Muscle of leg (tissue), 11 donors: ENCODE results near the gene GP5. TPM values are rescaled to one million over a fixed set of nuclear protein-coding genes. Genes with fewer than 3 reads are reported as not detected.

Experiments
- DNase-seq: peaks from one replicate; pipeline ENCODE4 v3.0.0; 2013
- H3K27ac ChIP-seq: one replicate; pipeline ENCODE4 v1.5.1; 2013; ENCODE audit warnings: mild to moderate bottlenecking, low read length, control low read depth
- H3K27me3 ChIP-seq: one replicate; pipeline ENCODE4 v1.6.1; 2013; ENCODE audit warnings: low read length; ENCODE audit not compliant: control insufficient read depth, insufficient read depth
- H3K36me3 ChIP-seq: one replicate; pipeline ENCODE4 v1.6.1; 2013; ENCODE audit warnings: low read length; ENCODE audit not compliant: control insufficient read depth, insufficient read depth
- H3K4me1 ChIP-seq: one replicate; pipeline ENCODE4 v1.6.1; 2013; ENCODE audit warnings: low read length; ENCODE audit not compliant: control insufficient read depth, insufficient read depth
- H3K4me3 ChIP-seq: one replicate; pipeline ENCODE4 v1.5.1; 2013; ENCODE audit warnings: low read length, control low read depth
- H3K9me3 ChIP-seq: replicated peaks from 2 replicates; pipeline ENCODE4 v1.6.1; 2013; ENCODE audit warnings: low read depth, low read length; ENCODE audit not compliant: control insufficient read depth
- WGBS: methylation state at CpG from one replicate; pipeline ENCODE4 v1.1.5; 2013; ENCODE audit warnings: missing lambda C conversion rate; ENCODE audit not compliant: insufficient coverage; 5-methylcytosine and 5-hydroxymethylcytosine counted together
- polyA plus RNA-seq, 8 donors: library from polyadenylated mRNA; unstranded; fragments of 120-200 nt; gene quantifications; one replicate each; pipeline versions ENCODE4 v1.2.1 to v1.2.3, GENCODE V29; 2013; ENCODE audit warnings: inconsistent platforms in 1 of 8, low replicate concordance in 1 of 8; ENCODE audit not compliant: insufficient read length in 8 of 8, insufficient read depth in 1 of 8
- total RNA-seq: library from RNA; stranded (reverse); fragments of 120-200 nt; gene quantifications from one replicate; pipeline ENCODE4 v1.2.4, GENCODE V29; 2013

GP5 gene
- total and polyA plus RNA-seq, 9 donors, result 0.07 to 0.52 (median 0.25) TPM

GRCh38 chr3:194379651-194380050 lies 19.4 kb downstream of the GP5 start:
- H3K4me1 ChIP-seq, result peaks cover 6% of the 10 kb centered on the region
- H3K36me3 ChIP-seq, result no peaks in the 10 kb centered on the region
- H3K9me3 ChIP-seq, result no peaks in the 10 kb centered on the region
- H3K27ac ChIP-seq, result no peak overlapping the region
- H3K4me3 ChIP-seq, result no peak overlapping the region
- peaks cover 32% of the 10 kb centered on the region for H3K27me3 ChIP-seq
- WGBS, result 71% methylated on average over 6 of the region's 9 CpGs
- DNase-seq, result no peak

GRCh38 chr3:194379231-194379630 lies 19.8 kb downstream of the GP5 start:
- Histone ChIP-seq H3K27ac (no peak overlapping the region), H3K4me3 (no peak overlapping the region), H3K9me3 (no peaks in the 10 kb centered on the region), H3K27me3 (peaks cover 33% of the 10 kb centered on the region), H3K4me1 (peaks cover 6% of the 10 kb centered on the region), H3K36me3 (no peaks in the 10 kb centered on the region)
- no peak for DNase-seq
- WGBS, result 84% methylated on average over 4 of the region's 6 CpGs

- WGBS, result no CpG with 5 or more reads among the region's 1 CpG
- Histone ChIP-seq H3K36me3 (no peaks in the 10 kb centered on the region), H3K4me1 (peaks cover 6% of the 10 kb centered on the region), H3K27ac (no peak overlapping the region), H3K4me3 (no peak overlapping the region), H3K27me3 (peaks cover 27% of the 10 kb centered on the region), H3K9me3 (no peaks in the 10 kb centered on the region)
- DNase-seq, result no peak
These were observed 21.4 kb downstream of the GP5 start for GRCh38 chr3:194377708-194378107.

- H3K4me1 ChIP-seq, result peaks cover 6% of the 10 kb centered on the region
- no peak overlapping the region for H3K4me3 ChIP-seq
- 60% methylated on average over 6 of the region's 10 CpGs for WGBS
- H3K27me3 ChIP-seq, result peaks cover 24% of the 10 kb centered on the region
- no peaks in the 10 kb centered on the region for H3K9me3 ChIP-seq
- no peaks in the 10 kb centered on the region for H3K36me3 ChIP-seq
- H3K27ac ChIP-seq, result no peak overlapping the region
- DNase-seq, result no peak
These were observed 22.9 kb downstream of the GP5 start for GRCh38 chr3:194376241-194376560.

GRCh38 chr3:194375473-194376240 lies 23.4 kb downstream of the GP5 start:
- no peak for DNase-seq
- no peak overlapping the region for H3K4me3 ChIP-seq
- no peaks in the 10 kb centered on the region for H3K36me3 ChIP-seq
- no peaks in the 10 kb centered on the region for H3K9me3 ChIP-seq
- no peak overlapping the region for H3K27ac ChIP-seq
- WGBS, result 35% methylated on average over 4 of the region's 15 CpGs
- H3K27me3 ChIP-seq, result peaks cover 26% of the 10 kb centered on the region
- peaks cover 6% of the 10 kb centered on the region for H3K4me1 ChIP-seq

- no peak for DNase-seq
- 7% methylated on average over 7 of the region's 10 CpGs for WGBS
These were observed 24.1 kb downstream of the GP5 start for GRCh38 chr3:194374935-194375334.

GRCh38 chr3:194373899-194374298 lies 25.2 kb downstream of the GP5 start:
- no peak for DNase-seq
- 75% methylated on average over 3 of the region's 8 CpGs for WGBS

More at GRCh38 chr3:194374935-194375334, 24.1 kb downstream of the GP5 start:
- no peaks in the 10 kb centered on the region for H3K9me3 ChIP-seq
- H3K27me3 ChIP-seq, result peaks cover 29% of the 10 kb centered on the region
- H3K4me1 ChIP-seq, result peaks cover 6% of the 10 kb centered on the region
- H3K4me3 ChIP-seq, result no peak overlapping the region
- H3K36me3 ChIP-seq, result no peaks in the 10 kb centered on the region
- H3K27ac ChIP-seq, result no peak overlapping the region

GRCh38 chr3:194373028-194373427 lies 26.0 kb downstream of the GP5 start:
- WGBS, result 81% methylated on average over 8 of the region's 14 CpGs
- no peak for DNase-seq
- Histone ChIP-seq H3K27me3 (peaks cover 36% of the 10 kb centered on the region), H3K36me3 (no peaks in the 10 kb centered on the region), H3K27ac (no peak overlapping the region), H3K4me1 (peaks cover 23% of the 10 kb centered on the region), H3K4me3 (no peak overlapping the region), H3K9me3 (no peaks in the 10 kb centered on the region)

More at GRCh38 chr3:194373899-194374298, 25.2 kb downstream of the GP5 start:
- H3K4me1 ChIP-seq, result peaks cover 15% of the 10 kb centered on the region
- H3K36me3 ChIP-seq, result no peaks in the 10 kb centered on the region
- H3K4me3 ChIP-seq, result no peak overlapping the region
- peaks cover 33% of the 10 kb centered on the region for H3K27me3 ChIP-seq
- no peaks in the 10 kb centered on the region for H3K9me3 ChIP-seq
- H3K27ac ChIP-seq, result no peak overlapping the region

GRCh38 chr3:194370753-194371152 lies 28.3 kb downstream of the GP5 start:
- Histone ChIP-seq H3K4me1 (peaks cover 31% of the 10 kb centered on the region), H3K27ac (no peak overlapping the region), H3K4me3 (no peak overlapping the region), H3K36me3 (no peaks in the 10 kb centered on the region), H3K27me3 (peaks cover 37% of the 10 kb centered on the region), H3K9me3 (no peaks in the 10 kb centered on the region)
- 82% methylated on average over 6 of the region's 10 CpGs for WGBS
- no peak for DNase-seq

GRCh38 chr3:194369522-194370279 lies 29.4 kb downstream of the GP5 start, which contains the start of gene LRRC15:
TSS of gene LRRC15 (minus strand) at chr3:194369743. CDS start at chr3:194361043, 8,700 bp downstream.
- H3K27me3 ChIP-seq, result peaks cover 32% of the 10 kb centered on the region
- 22% methylated on average over 13 of the region's 21 CpGs for WGBS

More at GRCh38 chr3:194369522-194370279, 29.4 kb downstream of the GP5 start, which contains the start of gene LRRC15:
- no peaks in the 10 kb centered on the region for H3K9me3 ChIP-seq
- no peaks in the 10 kb centered on the region for H3K36me3 ChIP-seq
- no peak within 1 kb of the TSS for H3K4me3 ChIP-seq
- DNase-seq, result peak; percentile 30
- H3K4me1 ChIP-seq, result peaks cover 34% of the 10 kb centered on the region
- no peak within 1 kb of the TSS for H3K27ac ChIP-seq
